Uterus (tissue), 4 donors: ENCODE results near the gene CDK4. TPM values are rescaled to one million over a fixed set of nuclear protein-coding genes. Genes with fewer than 3 reads are reported as not detected.

Source experiments
- DNase-seq, 2 donors: peaks; one replicate each; pipeline ENCODE4 v3.0.0-alpha.2; 2019 to 2020
- H3K27ac ChIP-seq, 2 donors: fragments of 200-600 bp; sonication (generic); 1 replicate in 1 of 2; 2 replicates in 1 of 2; pipeline ENCODE4 v1.5.1; 2016 to 2018
- H3K27me3 ChIP-seq, 2 donors: fragments of 200-600 bp; sonication (generic); one replicate each; pipeline ENCODE4 v1.5.1; 2018 to 2019; ENCODE audit warnings: control low read depth in 1 of 2
- H3K36me3 ChIP-seq, 2 donors: fragments of 200-600 bp; sonication (generic); one replicate each; pipeline ENCODE4 v1.5.1; 2019; ENCODE audit warnings: control low read depth in 1 of 2
- H3K4me1 ChIP-seq, 2 donors: fragments of 200-600 bp; sonication (generic); one replicate each; pipeline ENCODE4 v1.5.1; 2018 to 2019; ENCODE audit warnings: control low read depth in 1 of 2
- H3K4me3 ChIP-seq, 2 donors: fragments of 200-600 bp; sonication (generic); 1 replicate in 1 of 2; 2 replicates in 1 of 2; pipeline ENCODE4 v1.5.1; 2018 to 2019; ENCODE audit warnings: mild to moderate bottlenecking in 1 of 2
- H3K9me3 ChIP-seq, 2 donors: fragments of 200-600 bp; sonication (generic); one replicate each; pipeline ENCODE4 v1.5.1; 2019; ENCODE audit warnings: control low read depth in 1 of 2
- CTCF ChIP-seq, 4 experiments: fragments of 200-600 bp in 2 of 4; fragments of 450-650 bp in 2 of 4; sonication (generic) in 2 of 4; IDR thresholded peaks; one replicate each; pipeline ENCODE4 v1.5.1; 2016 to 2019; ENCODE audit warnings: antibody characterized with exemption in 4 of 4, mild to moderate bottlenecking in 2 of 4, moderate library complexity in 1 of 4
- POLR2A ChIP-seq, 2 donors: fragments of 450-650 bp; IDR thresholded peaks; one replicate each; pipeline ENCODE4 v1.6.1; 2016; ENCODE audit warnings: antibody characterized with exemption in 2 of 2, mild to moderate bottlenecking in 1 of 2, moderate library complexity in 1 of 2
- intact Hi-C: fragments of 100-400 bp; cut with DNase I; formaldehyde crosslinking; loops from one replicate; pipeline ENCODE4 v1.15.1; 2023; ENCODE audit warnings: low total_unique reads
- total RNA-seq, 4 donors: library from RNA; depleted of rRNA in 3 of 4; stranded (reverse); fragments of >200 nt in 3 of 4; gene quantifications; one replicate each; pipeline versions ENCODE4 v1.1.0 to v1.2.4, GENCODE V29; 2014 to 2023
- donor health status: DM: yes; HTN: yes; CAD: no.

Gene CDK4
- total RNA-seq, 4 donors from 2014 or later = 60.0 to 190 (median 110) TPM

GRCh38 chr12:57755194-57755453 is 3.0 kb upstream of the CDK4 start:
- peak overlapping the region in 1 of 2 donors; percentile 43 for H3K27ac ChIP-seq

GRCh38 chr12:57754411-57755193 is 2.5 kb upstream of the CDK4 start, which contains the start of gene MARCHF9:
Gene MARCHF9 (plus strand): TSS chr12:57755103. CDS start chr12:57755529, 426 bp downstream.
- Histone ChIP-seq H3K4me1 (peaks cover 0 to 19% of the 10 kb centered on the region in 2 donors), H3K27me3 (no peaks in the 10 kb centered on the region), H3K4me3 (peak within 1 kb of the TSS; percentile 40 to 80), H3K9me3 (no peaks in the 10 kb centered on the region), H3K36me3 (no peaks in the 10 kb centered on the region), H3K27ac (peak within 1 kb of the TSS in 1 of 2 donors; percentile 43)
- intact Hi-C loops = no loop called here
- DNase-seq = peak in 1 of 2 donors; percentile 45
- no peak for TF ChIP-seq CTCF (IDR thresholded peaks at IDR 0.05)
- TF ChIP-seq POLR2A (IDR thresholded peaks at IDR 0.05) = no peak

More at GRCh38 chr12:57755194-57755453, 3.0 kb upstream of the CDK4 start:
- TF ChIP-seq CTCF (IDR thresholded peaks at IDR 0.05) (no peak), POLR2A (IDR thresholded peaks at IDR 0.05) (no peak)
- no peaks in the 10 kb centered on the region for H3K27me3 ChIP-seq
- H3K4me3 ChIP-seq = peak overlapping the region; percentile 40 to 80
- intact Hi-C loops = no loop called here
- DNase-seq = no peak
- peaks cover 0 to 19% of the 10 kb centered on the region in 2 donors for H3K4me1 ChIP-seq
- H3K36me3 ChIP-seq = no peaks in the 10 kb centered on the region
- no peaks in the 10 kb centered on the region for H3K9me3 ChIP-seq

GRCh38 chr12:57753756-57754337 is 1.7 kb upstream of the CDK4 start:
- H3K27ac ChIP-seq = no peak overlapping the region
- H3K36me3 ChIP-seq = no peaks in the 10 kb centered on the region
- DNase-seq = no peak
- no peak for TF ChIP-seq POLR2A (IDR thresholded peaks at IDR 0.05)
- TF ChIP-seq CTCF (IDR thresholded peaks at IDR 0.05) = no peak
- intact Hi-C loops = no loop called here
- no peak overlapping the region for H3K4me3 ChIP-seq
- peaks cover 0 to 19% of the 10 kb centered on the region in 2 donors for H3K4me1 ChIP-seq
- H3K9me3 ChIP-seq = no peaks in the 10 kb centered on the region
- no peaks in the 10 kb centered on the region for H3K27me3 ChIP-seq

GRCh38 chr12:57752668-57753000 is 524 bp upstream of the CDK4 start:
- intact Hi-C loops = no loop called here
- Histone ChIP-seq H3K4me1 (peaks cover 0 to 19% of the 10 kb centered on the region in 2 donors), H3K36me3 (no peaks in the 10 kb centered on the region), H3K9me3 (no peaks in the 10 kb centered on the region), H3K27me3 (no peaks in the 10 kb centered on the region), H3K27ac (peak overlapping the region in 1 of 2 donors; percentile 48), H3K4me3 (peak overlapping the region; percentile 21 to 92)
- DNase-seq = no peak
- TF ChIP-seq CTCF (IDR thresholded peaks at IDR 0.05) = peak in 1 of 4 experiments; percentile 12
- TF ChIP-seq POLR2A (IDR thresholded peaks at IDR 0.05) = no peak

- DNase-seq = no peak
- Histone ChIP-seq H3K4me3 (peak overlapping the region; percentile 90 to 92), H3K4me1 (peaks cover 0 to 19% of the 10 kb centered on the region in 2 donors), H3K27me3 (no peaks in the 10 kb centered on the region), H3K27ac (peak overlapping the region; percentile 87 to 91), H3K9me3 (no peaks in the 10 kb centered on the region), H3K36me3 (no peaks in the 10 kb centered on the region)
- intact Hi-C loops = no loop called here
- no peak for TF ChIP-seq CTCF (IDR thresholded peaks at IDR 0.05)
- TF ChIP-seq POLR2A (IDR thresholded peaks at IDR 0.05) = no peak
Measured at GRCh38 chr12:57751432-57751787, 700 bp downstream of the CDK4 start.
